GM21576 (cell line): ENCODE data around the gene GAS7.
A peak's percentile ranks its signal among the peaks of the same experiment; 100 is the strongest.
"Not testable (repeated sequence)": the region's sequence is repeated elsewhere in the genome, so short reads cannot be mapped to it uniquely, and the experiment has no call there.

Source experiments
- ATAC-seq: cut with Tn5 transposase; IDR thresholded peaks from one replicate; pipeline ENCODE4 v1.9.1; 2021; ENCODE audit warnings: mild to moderate bottlenecking, moderate library complexity; ENCODE audit not compliant: unreplicated experiment

GAS7 gene

DNA sequence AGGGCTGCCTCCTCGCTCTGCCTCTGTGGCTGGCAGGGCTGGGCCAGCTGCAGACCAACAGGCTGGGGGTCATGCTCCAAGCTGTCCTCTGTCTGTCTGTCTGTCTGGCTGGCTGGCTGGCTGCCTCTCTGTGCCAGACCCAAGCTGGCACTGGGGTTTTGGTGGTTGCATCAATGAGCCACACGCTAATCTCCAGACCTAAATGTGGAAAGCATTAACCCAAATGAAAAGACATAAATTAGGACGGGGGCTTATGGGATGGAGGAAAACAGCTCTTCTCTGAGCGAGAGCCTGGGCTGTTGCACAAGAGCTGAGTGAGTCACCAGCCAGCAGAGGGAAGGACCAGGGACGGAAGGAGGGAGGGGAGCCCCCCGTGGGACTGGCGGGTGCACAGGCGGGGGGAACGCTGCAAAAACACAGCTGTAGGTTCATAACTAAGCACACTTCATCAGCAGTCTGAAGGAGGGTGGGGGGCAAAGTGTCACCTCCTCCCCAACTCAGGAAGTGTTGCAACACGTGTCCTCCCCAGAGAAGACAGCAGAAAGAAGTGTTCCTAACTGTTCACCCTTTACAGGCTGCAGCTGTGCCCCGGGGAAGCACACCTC is 83.4 kb downstream of the GAS7 start:
- peak; percentile 44 for ATAC-seq

DNA sequence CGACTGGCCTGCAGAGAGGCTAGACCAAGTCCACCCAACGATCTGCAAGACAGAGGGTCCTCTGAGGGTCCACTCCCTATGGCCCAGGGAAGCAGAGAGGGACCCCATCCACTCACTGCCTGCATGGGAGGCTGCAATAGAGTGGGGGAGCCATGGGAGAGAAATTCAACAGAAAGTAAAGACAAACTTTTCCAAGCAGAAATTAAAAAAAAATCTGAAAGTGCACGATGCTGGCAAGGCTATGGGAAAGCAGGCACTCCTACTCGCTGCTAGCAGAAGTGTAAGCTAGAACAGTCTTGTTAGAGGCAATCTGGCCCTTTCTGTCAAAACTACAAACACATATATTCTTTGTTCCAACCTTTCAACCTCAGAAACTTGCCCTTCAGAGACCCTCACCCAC is 85.4 kb downstream of the GAS7 start:
- no peak for ATAC-seq

GRCh38 chr17:10111907-10112452 is 86.4 kb downstream of the GAS7 start:
- ATAC-seq = no peak

- ATAC-seq = no peak
These were observed 89.3 kb downstream of the GAS7 start for GRCh38 chr17:10109146-10109545.

DNA sequence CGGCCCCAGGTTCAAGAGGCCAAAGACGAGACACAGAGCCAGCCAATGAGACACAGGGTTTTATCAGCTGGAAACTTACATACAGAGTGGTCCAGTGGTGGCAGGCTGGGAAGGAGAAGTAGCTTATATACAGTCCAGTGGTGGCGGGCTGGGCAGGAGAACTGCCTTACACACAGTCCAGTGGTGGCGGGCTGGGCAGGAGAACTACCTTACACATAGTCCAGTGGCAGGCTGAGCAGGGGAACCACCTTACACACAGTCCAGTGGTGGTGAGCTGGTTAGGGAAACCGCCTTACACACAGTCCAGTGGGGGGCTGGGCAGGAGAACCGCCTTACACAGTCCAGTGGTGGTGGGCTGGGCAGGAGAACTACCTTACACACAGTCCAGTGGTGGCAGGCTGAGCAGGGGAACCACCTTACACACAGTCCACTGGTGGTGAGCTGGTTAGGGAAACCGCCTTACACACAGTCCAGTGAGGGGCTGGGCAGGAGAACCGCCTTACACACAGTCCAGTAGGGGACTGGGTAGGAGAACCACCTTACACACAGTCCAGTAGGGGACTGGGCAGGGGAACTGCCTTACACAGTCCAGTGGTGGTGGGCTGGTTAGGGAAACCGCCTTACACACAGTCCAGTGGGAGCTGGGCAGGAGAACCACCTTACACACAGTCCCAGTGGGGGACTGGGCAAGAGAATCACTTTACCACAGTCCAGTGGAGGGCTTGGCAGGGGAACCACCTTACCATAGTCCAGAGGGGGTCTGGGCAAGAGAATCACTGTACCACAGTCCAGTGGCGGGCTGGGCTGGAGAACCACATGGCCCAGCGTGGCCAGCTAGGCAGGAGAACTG is 90.9 kb downstream of the GAS7 start:
- no peak for ATAC-seq

DNA sequence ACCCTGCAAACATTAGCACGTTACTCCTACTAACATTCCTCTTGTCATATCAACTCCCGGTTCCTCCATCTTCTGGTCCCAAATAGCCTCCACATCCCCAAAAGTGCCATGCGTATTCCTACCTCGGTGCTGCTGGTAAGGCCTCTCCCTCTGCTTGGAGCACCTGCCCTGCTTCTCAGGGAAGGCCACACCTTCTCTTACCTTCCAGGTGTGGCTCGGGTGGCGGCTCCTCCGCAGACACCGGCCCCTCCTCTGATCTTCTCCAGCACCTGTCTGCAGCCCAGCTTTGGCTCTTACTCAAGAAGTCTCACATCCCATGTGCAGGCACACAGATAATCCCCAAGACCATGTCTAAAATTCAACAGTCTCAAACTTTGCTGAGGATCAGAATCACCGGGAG is 92.3 kb downstream of the GAS7 start:
- ATAC-seq = no peak

GRCh38 chr17:10105513-10106001 is 92.8 kb downstream of the GAS7 start:
- ATAC-seq = no peak

GRCh38 chr17:10103712-10104111 is 94.7 kb downstream of the GAS7 start:
- ATAC-seq = no peak

- no peak for ATAC-seq
These were observed 95.6 kb downstream of the GAS7 start for GRCh38 chr17:10102817-10103216.

GRCh38 chr17:10099051-10099571 is 99.3 kb downstream of the GAS7 start:
- no peak for ATAC-seq

- no peak for ATAC-seq
These were observed 101.8 kb downstream of the GAS7 start for GRCh38 chr17:10096596-10096995.

DNA sequence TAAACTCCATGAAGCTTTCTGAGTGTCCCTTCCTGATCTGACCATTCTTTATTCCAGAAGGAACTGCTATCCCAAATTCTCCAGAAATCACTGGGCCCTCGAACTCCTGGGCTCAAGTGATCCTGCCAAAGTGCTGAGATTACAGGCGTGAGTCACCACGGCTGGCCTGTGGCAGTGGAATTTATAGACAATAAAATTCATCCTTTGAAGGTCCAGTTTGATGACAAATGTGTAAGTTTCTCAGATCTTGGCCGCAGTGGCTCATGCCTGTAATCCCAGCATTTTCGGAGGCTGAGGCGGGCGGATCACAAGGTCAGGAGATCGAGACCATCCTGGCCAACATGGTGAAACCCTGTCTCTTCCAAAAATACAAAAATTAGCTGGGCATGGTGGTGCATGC is 103.1 kb downstream of the GAS7 start:
- ATAC-seq = not testable (repeated sequence)

DNA sequence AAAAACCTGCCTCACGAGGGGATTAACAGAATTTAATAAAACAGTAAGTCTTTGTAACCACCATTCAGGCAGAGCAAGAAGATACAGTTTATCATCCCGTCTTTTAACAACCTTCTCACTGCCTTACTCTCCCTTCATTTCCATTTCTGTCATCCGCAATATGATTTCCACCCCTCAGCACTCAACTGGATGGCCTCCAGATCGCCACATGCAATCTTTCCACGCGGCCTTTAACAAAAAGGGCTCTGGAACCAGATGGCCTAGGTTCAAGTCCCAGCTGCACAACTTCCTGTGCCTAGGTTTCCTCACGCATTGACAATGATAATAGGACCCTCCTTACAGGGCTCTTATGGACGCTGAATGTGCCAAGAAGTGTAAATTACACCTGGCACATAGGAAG is 103.6 kb downstream of the GAS7 start:
- ATAC-seq = no peak

- ATAC-seq = no peak
These were observed 105.8 kb downstream of the GAS7 start for GRCh38 chr17:10092595-10092994.

DNA sequence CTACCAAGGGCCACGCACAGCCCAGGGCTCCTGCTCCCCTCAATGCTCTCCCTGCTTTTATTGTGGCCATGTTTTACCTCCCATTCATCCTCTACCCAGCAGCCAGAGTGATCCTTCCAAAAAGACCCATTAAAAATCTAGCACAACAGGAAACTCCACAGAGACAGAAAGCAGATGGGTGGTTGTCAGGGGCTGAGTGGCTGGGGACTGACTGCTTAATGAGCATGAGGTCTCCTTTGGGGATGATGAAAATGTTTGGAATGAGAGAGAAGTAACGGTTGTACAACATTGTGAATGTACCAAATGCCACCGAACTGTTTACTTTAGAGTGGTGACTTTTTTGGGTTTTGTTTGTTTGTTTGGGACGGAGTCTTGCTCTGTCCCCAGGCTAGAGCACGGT is 107.4 kb downstream of the GAS7 start:
- ATAC-seq = no peak

DNA sequence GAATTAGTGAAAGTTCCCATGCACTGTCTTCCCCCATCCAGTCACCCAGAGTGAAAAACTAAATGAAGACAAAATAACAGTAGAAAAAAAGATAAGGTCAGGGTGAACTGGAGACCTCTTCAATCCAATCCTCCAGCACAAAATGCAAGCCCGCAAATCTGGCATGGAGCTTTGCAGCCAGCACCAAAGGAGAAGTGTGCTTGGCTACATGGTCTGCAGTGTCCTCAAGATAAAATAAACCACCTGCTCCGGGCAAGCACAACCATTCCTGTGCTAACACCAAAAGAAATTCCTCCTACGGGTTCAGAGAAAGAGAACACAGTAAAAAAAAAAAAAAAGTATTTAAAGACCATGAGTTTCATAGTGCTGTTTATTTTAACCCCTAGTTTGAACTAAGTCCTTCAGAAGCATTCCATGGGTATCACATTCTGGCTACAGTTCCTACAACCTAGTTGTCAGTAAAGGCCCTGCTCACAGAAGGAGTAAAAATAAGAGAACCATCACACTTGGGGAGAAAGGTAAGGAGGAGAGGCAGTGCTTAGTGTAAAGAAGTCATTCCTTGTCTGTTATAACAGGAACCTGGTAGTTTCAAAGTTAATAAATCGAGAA is 109.1 kb downstream of the GAS7 start:
- ATAC-seq = no peak

DNA sequence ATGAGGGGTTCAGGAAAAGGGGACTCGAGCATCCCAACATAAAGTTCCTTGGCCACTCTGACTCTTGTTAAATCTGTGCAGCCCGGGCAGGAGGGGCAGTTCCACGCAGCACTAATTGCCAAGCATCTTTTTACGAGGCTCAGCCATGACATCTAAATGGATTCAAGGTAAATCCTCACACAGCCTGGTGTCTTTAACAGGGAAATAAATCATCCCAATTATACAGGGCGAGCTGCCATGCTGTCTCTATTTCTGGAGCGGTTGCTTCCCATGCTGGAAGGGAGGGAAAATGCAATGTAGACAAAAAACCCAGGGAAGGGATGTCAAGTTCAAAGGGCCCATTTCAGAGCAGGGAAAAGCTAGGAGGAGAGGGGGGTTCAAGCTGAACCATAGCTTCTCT is 110.0 kb downstream of the GAS7 start:
- no peak for ATAC-seq

- no peak for ATAC-seq
These were observed 111.1 kb downstream of the GAS7 start for GRCh38 chr17:10087355-10087754.

DNA sequence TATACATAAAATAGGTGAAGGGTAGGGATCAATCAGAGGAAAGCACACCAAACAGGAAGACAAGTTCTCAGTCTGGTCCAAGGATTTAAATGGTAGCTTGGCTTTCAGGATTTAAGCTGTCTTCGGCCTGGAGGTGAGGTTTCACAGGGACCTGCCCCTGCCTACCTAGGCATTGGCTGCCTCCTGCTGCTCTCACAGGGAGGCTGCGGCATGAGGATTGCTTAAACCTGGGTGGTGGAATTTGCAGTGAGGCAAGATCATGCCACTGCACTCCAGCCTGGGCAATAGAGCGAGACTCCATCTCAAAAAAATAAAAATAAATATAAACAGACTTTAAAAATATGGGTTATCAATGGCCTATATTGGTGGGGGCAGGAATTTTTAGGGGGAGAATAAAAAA is 114.5 kb downstream of the GAS7 start:
- no peak for ATAC-seq

GRCh38 chr17:10082795-10083194 is 115.6 kb downstream of the GAS7 start:
- ATAC-seq = no peak

- ATAC-seq = no peak
These were observed 116.7 kb downstream of the GAS7 start for GRCh38 chr17:10081571-10082169.
